ENCODE data around the gene PIGO. TPM values are rescaled to one million over a fixed set of nuclear protein-coding genes. Genes with fewer than 3 reads are reported as not detected.
A peak's percentile ranks its signal among the peaks of the same experiment; 100 is the strongest.

Gene PIGO
- total RNA-seq, 1 experiment from 2014 or later = 23.4 TPM

DNA sequence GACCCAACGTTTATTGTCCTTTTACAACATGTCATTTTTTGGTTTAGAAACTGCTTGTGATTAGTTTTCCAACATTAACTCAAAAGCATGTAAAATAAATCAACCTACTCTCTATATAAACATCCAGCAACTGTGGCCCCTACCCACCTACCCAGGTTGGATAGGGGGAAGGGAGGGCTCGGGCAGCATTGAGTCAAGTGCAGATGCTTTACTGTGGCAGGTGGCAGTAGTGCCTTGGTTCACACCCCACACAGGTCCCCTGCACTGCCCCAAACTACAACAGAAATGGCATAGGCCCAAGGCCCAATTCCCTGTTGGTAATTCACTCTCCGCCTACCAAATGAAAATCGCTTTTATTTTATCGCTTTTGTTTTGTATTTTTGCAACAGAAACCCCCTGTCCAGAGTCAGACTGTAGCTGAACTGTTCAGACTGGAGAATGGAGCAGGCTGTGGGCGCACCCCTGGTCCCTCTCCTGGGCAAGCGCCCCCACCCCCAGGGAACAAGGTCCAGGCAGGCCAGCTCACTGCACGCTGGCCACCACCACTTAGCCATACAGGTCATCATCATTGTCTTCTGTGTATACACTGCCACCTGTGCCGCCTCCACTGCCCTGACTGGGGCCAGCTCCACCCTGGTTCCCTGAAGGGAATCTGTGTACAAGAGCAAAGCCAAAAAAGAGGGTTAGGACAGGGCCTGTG lies 39.7 kb downstream of the PIGO start:
- H4K20me1 ChIP-seq (ENCODE audit: control insufficient read depth, insufficient read depth, insufficient read length) = no peaks in the 10 kb centered on the region
- no peak overlapping the region for H4K5ac ChIP-seq (ENCODE audit: insufficient read length, low read depth, low read length)
- no peaks in the 10 kb centered on the region for H3K79me1 ChIP-seq (ENCODE audit: insufficient read depth, low read depth, low read length, poor library complexity, severe bottlenecking)
- H3K4ac ChIP-seq (ENCODE audit: low read depth, low read length) = no peak overlapping the region
- Mint-ChIP-seq H3K4me1 (no peaks in the 10 kb centered on the region), H3K36me3 (ENCODE audit: insufficient read depth in 1 of 3, low read depth in 3 of 3) (peaks cover 64 to 97% (median 85%) of the 10 kb centered on the region in 3 experiments), H3K9me3 (no peaks in the 10 kb centered on the region), H3K4me3 (no peak overlapping the region), H3K27ac (0 out of 7 replicates have a peak overlapping the region, but pooled peaks of 1 of the 3 experiments have one; percentile 12), H3K27me3 (ENCODE audit: low read depth) (no peaks in the 10 kb centered on the region)
- no peak overlapping the region for H3K4me2 ChIP-seq (ENCODE audit: insufficient read depth, insufficient read length, low read length)
- no peaks in the 10 kb centered on the region for H3K23me2 ChIP-seq (ENCODE audit: insufficient read length, low read depth, low read length, poor library complexity, severe bottlenecking)
- no peak overlapping the region for H2BK15ac ChIP-seq (ENCODE audit: low read depth, low read length)
- H3K79me2 ChIP-seq (ENCODE audit: insufficient read depth, low read length) = no peaks in the 10 kb centered on the region
- no peak overlapping the region for H2BK20ac ChIP-seq (ENCODE audit: low read depth, low read length, poor library complexity, severe bottlenecking)
- H3K4me1 ChIP-seq (ENCODE audit: insufficient read depth, low read length) = no peaks in the 10 kb centered on the region
- WGBS (ENCODE audit: extremely low coverage, insufficient read length, low lambda C conversion rate) = no CpG with 5 or more reads among the region's 9 CpGs
- 0 out of 2 replicates have a peak, but pooled peaks cover 2% of the 10 kb centered on the region for H3K27me3 ChIP-seq (ENCODE audit: insufficient read depth, low read length)
- H2BK120ac ChIP-seq (ENCODE audit: low read depth, low read length, poor library complexity, severe bottlenecking) = no peak overlapping the region
- no peak overlapping the region for H3K9ac ChIP-seq (ENCODE audit: extremely low read depth, insufficient read length, low read length)
- H2AK5ac ChIP-seq (ENCODE audit: insufficient read length, low read length) = no peak overlapping the region
- H2BK5ac ChIP-seq (ENCODE audit: insufficient read length, low read length) = no peak overlapping the region
- H4K8ac ChIP-seq (replicated peaks; ENCODE audit: insufficient read length, low read depth, low read length) = no peak overlapping the region
- no peak overlapping the region for H2BK12ac ChIP-seq (ENCODE audit: insufficient read length, low read depth, low read length)
- no peak overlapping the region for H3K27ac ChIP-seq (ENCODE audit: insufficient read length, low read depth, low read length)
- H3K14ac ChIP-seq (ENCODE audit: insufficient read depth, low read length) = no peak overlapping the region
- H3K56ac ChIP-seq (ENCODE audit: insufficient read length, low read depth, low read length) = no peak overlapping the region
- H2AFZ ChIP-seq (ENCODE audit: low read length) = no peak overlapping the region
- no peak overlapping the region for H3K18ac ChIP-seq (ENCODE audit: insufficient read length, low read depth, low read length)
- DNase-seq = no peak
- H4K91ac ChIP-seq (ENCODE audit: insufficient read length, low read depth, low read length) = no peak overlapping the region
- no peak overlapping the region for H3T11ph ChIP-seq (ENCODE audit: low read length)
- H3K23ac ChIP-seq (ENCODE audit: insufficient read length, low read depth, low read length) = no peak overlapping the region
- H3K9me3 ChIP-seq (ENCODE audit: control insufficient read depth, low read depth, low read length) = no peaks in the 10 kb centered on the region
- no peak for TF ChIP-seq CTCF (conservative IDR thresholded peaks at IDR 0.05)

Measured in H9 (cell line).